HCT116 (cell line): ENCODE measurements around the gene TMPRSS11A. TPM values are rescaled to one million over a fixed set of nuclear protein-coding genes. Genes with fewer than 3 reads are reported as not detected.

Source experiments
- ATAC-seq: fragments of 200-7000 bp; cut with Tn5 transposase; 2 replicates; pipeline ENCODE4 v1.9.1; 2020; ENCODE audit warnings: mild to moderate bottlenecking, moderate library complexity
- BruUV-seq: library from RNA; stranded (reverse); fragments of 400-500 nt; replicated peaks from 2 replicates; lab custom pipeline; 2021; lab: Mats Ljungman, UMichigan
- CTCF ChIA-PET: fragments of 300-600 bp; sonication (Branson Sonifier 250); formaldehyde crosslinking; loops from one replicate; lab custom pipeline; 2021; ENCODE audit warnings: antibody characterized with exemption; lab: Charles Lee
- POLR2A ChIA-PET: fragments of 300-600, 350-600 bp; sonication (Branson Sonifier 250); formaldehyde crosslinking; loops from one replicate; lab custom pipeline; 2021; ENCODE audit warnings: antibody characterized with exemption; lab: Charles Lee
- RAD21 ChIA-PET, 2 experiments: fragments of 300-600 bp; sonication (Branson Sonifier 250); formaldehyde crosslinking; loops; one replicate each; lab custom pipeline; 2023; ENCODE audit warnings: low total read pairs in 2 of 2; ENCODE audit not compliant: uncharacterized antibody in 2 of 2, unreplicated experiment in 2 of 2, low non-redundant PET in 1 of 2; lab: Charles Lee
- DNase-seq: peaks from one replicate; pipeline ENCODE4 v3.0.0-alpha.2; 2010; ENCODE audit warnings: low read depth, low spot score
- H2AFZ ChIP-seq: fragments of 200-600 bp; shearing (Covaris generic), sonication (generic); 2 replicates; pipeline ENCODE4 v1.6.1; 2017; ENCODE audit warnings: low read depth, mixed run types, mixed read lengths, antibody characterized with exemption, low read length; ENCODE audit not compliant: poor library complexity, severe bottlenecking
- H3K27ac ChIP-seq: 2 replicates; pipeline ENCODE4 v1.5.1; 2012; ENCODE audit warnings: low read depth, low read length
- H3K27me3 ChIP-seq: fragments of 200-600 bp; sonication (generic); 2 replicates; pipeline ENCODE4 v1.6.1; 2016; ENCODE audit warnings: mixed run types, low read length, mixed read lengths; ENCODE audit not compliant: insufficient read depth
- H3K36me3 ChIP-seq, 2 experiments: fragments of 200-500 bp in 1 of 2; fragments of 200-600 bp in 1 of 2; sonication (Bioruptor generic) in 1 of 2; sonication (generic) in 1 of 2; 2 replicates each; pipeline versions ENCODE4 v1.5.1 to v1.6.1; 2014 to 2016; ENCODE audit warnings: low read length in 2 of 2, inconsistent platforms in 1 of 2, mixed read lengths in 1 of 2, mixed run types in 1 of 2; ENCODE audit not compliant: insufficient read depth in 2 of 2, control insufficient read depth in 1 of 2
- H3K4me1 ChIP-seq, 2 experiments: fragments of 200-600 bp in 1 of 2; sonication (generic) in 1 of 2; 2 replicates each; pipeline versions ENCODE4 v1.5.1 to v1.6.1; 2012 to 2017; ENCODE audit warnings: low read length in 2 of 2, inconsistent platforms in 1 of 2, mild to moderate bottlenecking in 1 of 2, mixed read lengths in 1 of 2, mixed run types in 1 of 2, moderate library complexity in 1 of 2; ENCODE audit not compliant: insufficient read depth in 2 of 2, control insufficient read depth in 1 of 2
- H3K4me2 ChIP-seq: fragments of 200-600 bp; sonication (generic); 2 replicates; pipeline ENCODE4 v1.6.1; 2017; ENCODE audit warnings: mixed run types, low read length, mixed read lengths
- H3K4me3 ChIP-seq, 2 experiments: fragments of 200-600 bp in 1 of 2; sonication (generic) in 1 of 2; replicated peaks in 1 of 2; 2 replicates each; pipeline ENCODE4 v1.5.1; 2011 to 2016; ENCODE audit warnings: low read length in 2 of 2, control low read depth in 1 of 2, low read depth in 1 of 2, mild to moderate bottlenecking in 1 of 2, mixed read lengths in 1 of 2, mixed run types in 1 of 2
- H3K79me2 ChIP-seq: fragments of 200-600 bp; sonication (generic); 2 replicates; pipeline ENCODE4 v1.6.1; 2017; ENCODE audit warnings: mild to moderate bottlenecking, mixed run types, low read length, moderate library complexity, mixed read lengths; ENCODE audit not compliant: insufficient read depth
- H3K9ac ChIP-seq: fragments of 200-600 bp; sonication (generic); 2 replicates; pipeline ENCODE4 v1.6.1; 2016; ENCODE audit warnings: low read length, mixed read lengths
- H3K9me2 ChIP-seq: fragments of 200-600 bp; sonication (generic), shearing (Covaris generic); 2 replicates; pipeline ENCODE4 v1.6.1; 2017; ENCODE audit warnings: mixed run types, mild to moderate bottlenecking, moderate library complexity; ENCODE audit not compliant: insufficient read depth
- H3K9me3 ChIP-seq, 2 experiments: fragments of 200-500 bp in 1 of 2; fragments of 200-600 bp in 1 of 2; sonication (Bioruptor generic) in 1 of 2; sonication (generic) in 1 of 2; 2 replicates each; pipeline ENCODE4 v1.6.1; 2014 to 2017; ENCODE audit warnings: low read length in 2 of 2, mixed read lengths in 2 of 2, inconsistent platforms in 1 of 2, low read depth in 1 of 2, mild to moderate bottlenecking in 1 of 2, mixed run types in 1 of 2, moderate library complexity in 1 of 2; ENCODE audit not compliant: control insufficient read depth in 1 of 2, insufficient read depth in 1 of 2
- H4K20me1 ChIP-seq: fragments of 200-600 bp; sonication (generic), shearing (Covaris generic); 2 replicates; pipeline ENCODE4 v1.6.1; 2017; ENCODE audit warnings: mixed run types, mild to moderate bottlenecking, moderate library complexity; ENCODE audit not compliant: insufficient read depth
- CBX3 ChIP-seq: IDR thresholded peaks from 2 replicates; pipeline ENCODE4 v1.6.1; 2012; ENCODE audit warnings: low read depth
- CEBPB ChIP-seq: IDR thresholded peaks from 2 replicates; pipeline ENCODE4 v1.6.1; 2012; ENCODE audit warnings: low read depth
- EGR1 ChIP-seq: IDR thresholded peaks from 2 replicates; pipeline ENCODE4 v1.6.1; 2012; ENCODE audit warnings: low read depth
- ELF1 ChIP-seq: IDR thresholded peaks from 2 replicates; pipeline ENCODE4 v1.6.1; 2012; ENCODE audit warnings: low read depth, borderline replicate concordance
- EZH2 ChIP-seq: fragments of 200-600 bp; sonication (generic); IDR thresholded peaks from 2 replicates; pipeline ENCODE4 v1.6.1; 2017; ENCODE audit warnings: antibody characterized with exemption, mixed run types
- EZH2phosphoT487 ChIP-seq: fragments of 200-600 bp; IDR thresholded peaks from 2 replicates; pipeline ENCODE4 v1.6.1; 2018; ENCODE audit warnings: antibody characterized with exemption, borderline replicate concordance
- JUND ChIP-seq: IDR thresholded peaks from 2 replicates; pipeline ENCODE4 v1.6.1; 2012
- SIN3A ChIP-seq: IDR thresholded peaks from 2 replicates; pipeline ENCODE4 v1.6.1; 2012; ENCODE audit warnings: low read depth
- SP1 ChIP-seq: IDR thresholded peaks from 2 replicates; pipeline ENCODE4 v1.6.1; 2012; ENCODE audit warnings: low read depth
- SRF ChIP-seq: IDR thresholded peaks from 2 replicates; pipeline ENCODE4 v1.6.1; 2012; ENCODE audit warnings: low read depth
- TCF7L2 ChIP-seq: IDR thresholded peaks from 2 replicates; pipeline ENCODE4 v1.7.0; 2011; ENCODE audit warnings: borderline replicate concordance, inconsistent platforms; ENCODE audit not compliant: insufficient read depth, insufficient read length; ENCODE audit errors: extremely low read depth
- YY1 ChIP-seq: IDR thresholded peaks from 2 replicates; pipeline ENCODE4 v1.6.1; 2011; ENCODE audit warnings: low read length, low read depth, moderate library complexity, mild to moderate bottlenecking; ENCODE audit not compliant: insufficient replicate concordance; ENCODE audit errors: extremely low read depth
- ZNF274 ChIP-seq: fragments of 200-500 bp; sonication (Bioruptor generic); IDR thresholded peaks from 2 replicates; pipeline ENCODE4 v1.6.1; 2014; ENCODE audit warnings: mild to moderate bottlenecking, low read depth, low read length, inconsistent platforms
- intact Hi-C: fragments of 100-400 bp; cut with micrococcal nuclease; formaldehyde crosslinking; loops from 2 replicates; pipeline ENCODE4 v1.10.0; 2022
- total RNA-seq: library from RNA; stranded (reverse); gene quantifications from one replicate; pipeline ENCODE4 v1.2.1, GENCODE V29; 2021; ENCODE audit not compliant: unreplicated experiment
- TF ChIP-seq, protein P1 (sequence below): IDR thresholded peaks from 2 replicates; pipeline ENCODE4 v1.6.1; 2011; ENCODE audit warnings: mild to moderate bottlenecking, low read length, moderate library complexity; ENCODE audit not compliant: insufficient replicate concordance; ENCODE audit errors: extremely low read depth
- TF ChIP-seq, protein P2 (sequence below): IDR thresholded peaks from 2 replicates; pipeline ENCODE4 v1.6.1; 2012
- TF ChIP-seq, protein P3 (sequence below): IDR thresholded peaks from 2 replicates; pipeline ENCODE4 v1.6.1; 2012
- TF ChIP-seq, protein P4 (sequence below), 3 experiments: fragments of 200-600 bp in 1 of 3; sonication (generic) in 1 of 3; IDR thresholded peaks in 2 of 3; conservative IDR thresholded peaks in 1 of 3; 2 replicates each; pipeline ENCODE4 v1.5.1; 2012 to 2017; ENCODE audit warnings: low read depth in 2 of 3, low read length in 2 of 3, antibody characterized with exemption in 1 of 3, borderline replicate concordance in 1 of 3, control low read depth in 1 of 3, mild to moderate bottlenecking in 1 of 3, mixed read lengths in 1 of 3, mixed run types in 1 of 3, moderate library complexity in 1 of 3; ENCODE audit not compliant: insufficient read depth in 1 of 3

TMPRSS11A gene
- total RNA-seq, 1 experiment from 2014 or later: not detected

DNA sequence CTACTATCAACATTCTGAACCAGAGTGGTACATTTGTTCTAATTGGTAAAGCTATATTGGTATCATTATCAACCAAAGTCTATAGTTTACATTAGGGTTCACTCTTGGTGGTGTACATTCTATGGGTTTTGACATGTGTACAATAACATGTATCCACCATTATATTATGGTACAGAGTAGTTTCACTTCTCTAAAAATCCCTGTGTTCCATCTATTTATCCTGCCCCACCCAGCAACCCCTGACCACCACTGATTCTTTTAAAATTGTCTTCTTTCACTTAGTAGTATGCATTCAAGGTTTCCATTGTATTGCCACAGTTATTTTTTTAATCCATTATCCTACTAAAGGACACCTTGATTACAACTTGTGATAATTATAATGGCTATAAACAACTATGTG, 64.2 kb downstream of the TMPRSS11A start:
- no peak overlapping the region for H3K4me2 ChIP-seq
- no peaks in the 10 kb centered on the region for H3K9me3 ChIP-seq
- no peaks in the 10 kb centered on the region for H3K79me2 ChIP-seq
- ChIA-PET POLR2A (no interaction called here), RAD21 (no interaction called here)
- no peak overlapping the region for H3K27ac ChIP-seq
- no peak overlapping the region for H3K9ac ChIP-seq
- no peak for ATAC-seq
- DNase-seq: no peak
- TF ChIP-seq EZH2phosphoT487: no peak
- no peak for TF ChIP-seq EZH2
- TF ChIP-seq SIN3A: no peak
- TF ChIP-seq, protein P1, sequence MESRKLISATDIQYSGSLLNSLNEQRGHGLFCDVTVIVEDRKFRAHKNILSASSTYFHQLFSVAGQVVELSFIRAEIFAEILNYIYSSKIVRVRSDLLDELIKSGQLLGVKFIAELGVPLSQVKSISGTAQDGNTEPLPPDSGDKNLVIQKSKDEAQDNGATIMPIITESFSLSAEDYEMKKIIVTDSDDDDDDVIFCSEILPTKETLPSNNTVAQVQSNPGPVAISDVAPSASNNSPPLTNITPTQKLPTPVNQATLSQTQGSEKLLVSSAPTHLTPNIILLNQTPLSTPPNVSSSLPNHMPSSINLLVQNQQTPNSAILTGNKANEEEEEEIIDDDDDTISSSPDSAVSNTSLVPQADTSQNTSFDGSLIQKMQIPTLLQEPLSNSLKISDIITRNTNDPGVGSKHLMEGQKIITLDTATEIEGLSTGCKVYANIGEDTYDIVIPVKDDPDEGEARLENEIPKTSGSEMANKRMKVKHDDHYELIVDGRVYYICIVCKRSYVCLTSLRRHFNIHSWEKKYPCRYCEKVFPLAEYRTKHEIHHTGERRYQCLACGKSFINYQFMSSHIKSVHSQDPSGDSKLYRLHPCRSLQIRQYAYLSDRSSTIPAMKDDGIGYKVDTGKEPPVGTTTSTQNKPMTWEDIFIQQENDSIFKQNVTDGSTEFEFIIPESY: no peak
- no peak for TF ChIP-seq TCF7L2
- TF ChIP-seq SRF: no peak
- TF ChIP-seq, protein P2, sequence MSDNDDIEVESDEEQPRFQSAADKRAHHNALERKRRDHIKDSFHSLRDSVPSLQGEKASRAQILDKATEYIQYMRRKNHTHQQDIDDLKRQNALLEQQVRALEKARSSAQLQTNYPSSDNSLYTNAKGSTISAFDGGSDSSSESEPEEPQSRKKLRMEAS: no peak
- no peak for TF ChIP-seq JUND
- no peak for TF ChIP-seq CEBPB
- TF ChIP-seq, protein P3, sequence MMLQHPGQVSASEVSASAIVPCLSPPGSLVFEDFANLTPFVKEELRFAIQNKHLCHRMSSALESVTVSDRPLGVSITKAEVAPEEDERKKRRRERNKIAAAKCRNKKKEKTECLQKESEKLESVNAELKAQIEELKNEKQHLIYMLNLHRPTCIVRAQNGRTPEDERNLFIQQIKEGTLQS: no peak
- TF ChIP-seq EGR1: no peak
- TF ChIP-seq, protein P4, sequence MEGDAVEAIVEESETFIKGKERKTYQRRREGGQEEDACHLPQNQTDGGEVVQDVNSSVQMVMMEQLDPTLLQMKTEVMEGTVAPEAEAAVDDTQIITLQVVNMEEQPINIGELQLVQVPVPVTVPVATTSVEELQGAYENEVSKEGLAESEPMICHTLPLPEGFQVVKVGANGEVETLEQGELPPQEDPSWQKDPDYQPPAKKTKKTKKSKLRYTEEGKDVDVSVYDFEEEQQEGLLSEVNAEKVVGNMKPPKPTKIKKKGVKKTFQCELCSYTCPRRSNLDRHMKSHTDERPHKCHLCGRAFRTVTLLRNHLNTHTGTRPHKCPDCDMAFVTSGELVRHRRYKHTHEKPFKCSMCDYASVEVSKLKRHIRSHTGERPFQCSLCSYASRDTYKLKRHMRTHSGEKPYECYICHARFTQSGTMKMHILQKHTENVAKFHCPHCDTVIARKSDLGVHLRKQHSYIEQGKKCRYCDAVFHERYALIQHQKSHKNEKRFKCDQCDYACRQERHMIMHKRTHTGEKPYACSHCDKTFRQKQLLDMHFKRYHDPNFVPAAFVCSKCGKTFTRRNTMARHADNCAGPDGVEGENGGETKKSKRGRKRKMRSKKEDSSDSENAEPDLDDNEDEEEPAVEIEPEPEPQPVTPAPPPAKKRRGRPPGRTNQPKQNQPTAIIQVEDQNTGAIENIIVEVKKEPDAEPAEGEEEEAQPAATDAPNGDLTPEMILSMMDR (IDR thresholded peaks at IDR 0.05 in 2 of 3, conservative IDR thresholded peaks at IDR 0.05 in 1 of 3; ENCODE audit: borderline replicate concordance in 1 of 3, insufficient read depth in 1 of 3, low read depth in 2 of 3, low read length in 2 of 3): no peak
- no peak for TF ChIP-seq ZNF274
- TF ChIP-seq CBX3: no peak
- no peak for TF ChIP-seq ELF1
- no peak for TF ChIP-seq SP1
- TF ChIP-seq YY1: no peak
- TF ChIP-seq, all 23 proteins: peak for 0
- Histone ChIP-seq H3K9me2 (no peaks in the 10 kb centered on the region), H2AFZ (no peak overlapping the region), H3K4me3 (no peak overlapping the region), H4K20me1 (no peaks in the 10 kb centered on the region), H3K36me3 (no peaks in the 10 kb centered on the region), H3K27me3 (no peaks in the 10 kb centered on the region), H3K4me1 (no peaks in the 10 kb centered on the region)
- no TSS peak for BruUV-seq
- intact Hi-C loops: no loop called here
- CTCF ChIA-PET: no interaction called here
